Nephron progenitor cell (in vitro differentiated cells): ENCODE measurements around the gene SLC47A1.
A peak's percentile ranks its signal among the peaks of the same experiment; 100 is the strongest.
"Not testable (repeated sequence)": the region's sequence is repeated elsewhere in the genome, so short reads cannot be mapped to it uniquely, and the experiment has no call there.

Experiments
- DNase-seq: peaks from one replicate; pipeline ENCODE4 v3.0.0; 2021
- H3K27ac Mint-ChIP-seq: 2 replicates; pipeline ENCODE4 v1.8.0; 2021; ENCODE audit warnings: mild to moderate bottlenecking, moderate library complexity, mixed read lengths
- H3K27me3 Mint-ChIP-seq: 2 replicates; pipeline ENCODE4 v1.8.0; 2021; ENCODE audit warnings: mild to moderate bottlenecking, low read depth, mixed read lengths; ENCODE audit not compliant: poor library complexity
- H3K36me3 Mint-ChIP-seq: 2 replicates; pipeline ENCODE4 v1.8.0; 2021; ENCODE audit warnings: low read depth, mixed read lengths
- H3K4me1 Mint-ChIP-seq: 2 replicates; pipeline ENCODE4 v1.8.0; 2021; ENCODE audit warnings: mixed read lengths
- H3K4me3 Mint-ChIP-seq: 2 replicates; pipeline ENCODE4 v1.8.0; 2021; ENCODE audit warnings: mild to moderate bottlenecking, moderate library complexity, mixed read lengths
- H3K9me3 Mint-ChIP-seq: 2 replicates; pipeline ENCODE4 v1.8.0; 2021; ENCODE audit warnings: mild to moderate bottlenecking, moderate library complexity, mixed read lengths
- CTCF ChIP-seq: fragments of 200-600 bp; sonication (generic); IDR thresholded peaks from 2 replicates; pipeline ENCODE4 v1.5.0; 2021; ENCODE audit warnings: antibody characterized with exemption

SLC47A1 gene

DNA sequence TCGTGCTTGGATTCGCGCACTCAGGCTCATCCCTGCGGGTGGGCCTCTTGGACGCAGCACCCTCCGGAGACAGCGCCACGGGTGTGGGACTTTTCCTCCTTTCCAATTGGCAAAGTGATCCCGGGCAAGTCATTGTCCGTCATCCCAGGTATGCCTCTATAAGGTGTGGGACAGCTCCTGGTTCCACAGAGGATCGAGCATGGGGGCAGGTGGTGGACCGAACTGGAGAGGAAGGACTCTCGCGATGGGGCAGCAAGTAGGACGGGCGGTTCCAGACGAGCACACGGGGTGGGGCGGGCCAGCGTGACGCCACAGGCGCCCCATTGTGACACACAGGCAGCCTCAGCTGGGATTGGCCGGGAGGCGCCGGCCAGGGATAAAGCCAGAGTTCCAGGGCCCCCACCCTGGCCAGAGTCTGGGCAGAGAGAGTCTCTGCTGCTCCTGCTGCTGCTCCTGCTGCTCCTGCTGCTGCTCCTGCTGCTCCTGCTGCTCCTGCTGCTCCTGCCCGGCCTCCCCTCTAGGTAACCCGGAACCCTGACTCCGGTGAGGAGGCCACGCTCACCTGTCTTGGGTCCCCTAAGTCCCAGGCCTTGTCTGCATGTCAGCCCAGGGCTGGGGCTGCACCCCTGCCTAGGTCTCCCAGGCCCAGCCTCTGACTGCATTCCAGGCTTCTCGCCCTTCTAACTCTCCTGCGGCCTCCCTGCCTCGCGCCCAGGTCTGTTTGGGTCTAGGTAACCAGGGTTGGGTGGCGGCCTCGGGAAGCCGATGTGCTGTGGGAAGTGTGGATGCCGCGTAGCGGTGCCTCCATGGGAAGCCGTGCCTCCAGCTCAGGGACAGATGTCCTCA lies 38.5 kb upstream of the SLC47A1 start:
- Mint-ChIP-seq H3K36me3 (no peaks in the 10 kb centered on the region), H3K4me1 (peaks cover 10% of the 10 kb centered on the region), H3K27me3 (peaks cover 6% of the 10 kb centered on the region), H3K9me3 (no peaks in the 10 kb centered on the region), H3K4me3 (no peak overlapping the region), H3K27ac (no peak overlapping the region)
- no peak for DNase-seq
- TF ChIP-seq CTCF = no peak

DNA sequence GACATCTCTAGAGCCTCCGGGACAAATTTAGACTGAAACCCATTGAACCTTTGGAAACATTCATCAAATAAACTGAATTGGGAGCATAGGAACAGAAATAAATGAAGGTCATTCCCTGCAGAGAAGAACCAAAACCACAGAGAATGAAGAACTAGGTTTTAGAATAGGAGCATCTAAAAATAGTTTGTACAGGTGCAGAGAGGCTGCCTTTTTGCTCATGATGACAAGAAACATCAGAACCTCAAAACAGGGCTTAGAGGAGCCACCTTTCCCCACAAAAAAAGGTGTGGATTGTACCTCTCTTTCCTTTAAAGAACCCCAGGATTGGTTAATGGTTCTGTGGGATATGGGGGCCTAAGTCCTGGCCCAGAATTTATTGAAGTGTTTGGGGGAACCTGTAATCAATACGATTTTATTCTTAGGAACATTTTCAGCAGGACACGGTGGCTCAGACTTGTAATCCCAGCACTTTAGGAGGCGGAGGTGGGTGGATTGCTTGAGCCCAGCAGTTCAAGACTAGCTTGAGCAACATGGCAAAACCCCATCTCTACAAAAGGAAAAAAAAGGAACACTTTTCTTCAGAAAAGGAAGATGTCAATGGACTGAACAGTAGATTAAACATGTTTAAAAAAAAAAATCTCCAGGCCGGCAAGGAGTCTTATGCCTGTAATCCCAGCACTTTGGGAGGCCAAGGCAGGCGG lies 37.7 kb upstream of the SLC47A1 start:
- H3K9me3 Mint-ChIP-seq = no peaks in the 10 kb centered on the region
- DNase-seq = no peak
- TF ChIP-seq CTCF = no peak
- H3K4me1 Mint-ChIP-seq = peaks cover 10% of the 10 kb centered on the region
- H3K27me3 Mint-ChIP-seq = peaks cover 10% of the 10 kb centered on the region
- no peaks in the 10 kb centered on the region for H3K36me3 Mint-ChIP-seq
- H3K4me3 Mint-ChIP-seq = no peak overlapping the region
- H3K27ac Mint-ChIP-seq = no peak overlapping the region

- Mint-ChIP-seq H3K9me3 (no peaks in the 10 kb centered on the region), H3K27me3 (peaks cover 14% of the 10 kb centered on the region), H3K4me3 (no peak overlapping the region), H3K36me3 (no peaks in the 10 kb centered on the region), H3K27ac (no peak overlapping the region), H3K4me1 (peaks cover 2% of the 10 kb centered on the region)
- no peak for DNase-seq
- no peak for TF ChIP-seq CTCF
These were observed 36.0 kb upstream of the SLC47A1 start for GRCh38 chr17:19497624-19498023.

- H3K9me3 Mint-ChIP-seq = no peaks in the 10 kb centered on the region
These were observed 32.4 kb upstream of the SLC47A1 start for GRCh38 chr17:19501219-19501618.

GRCh38 chr17:19502517-19502916 lies 31.1 kb upstream of the SLC47A1 start:
- no peak for DNase-seq
- H3K27ac Mint-ChIP-seq = no peak overlapping the region
- peaks cover 7% of the 10 kb centered on the region for H3K27me3 Mint-ChIP-seq
- no peak overlapping the region for H3K4me3 Mint-ChIP-seq
- no peak for TF ChIP-seq CTCF
- peaks cover 17% of the 10 kb centered on the region for H3K4me1 Mint-ChIP-seq
- H3K9me3 Mint-ChIP-seq = no peaks in the 10 kb centered on the region
- H3K36me3 Mint-ChIP-seq = no peaks in the 10 kb centered on the region

More at GRCh38 chr17:19501219-19501618, 32.4 kb upstream of the SLC47A1 start:
- Mint-ChIP-seq H3K4me1 (peaks cover 17% of the 10 kb centered on the region), H3K4me3 (no peak overlapping the region), H3K27ac (no peak overlapping the region), H3K36me3 (no peaks in the 10 kb centered on the region), H3K27me3 (peaks cover 11% of the 10 kb centered on the region)
- no peak for TF ChIP-seq CTCF
- DNase-seq = no peak

GRCh38 chr17:19505561-19505960 lies 28.1 kb upstream of the SLC47A1 start:
- not testable (repeated sequence) for H3K27ac Mint-ChIP-seq, H3K36me3 Mint-ChIP-seq, H3K9me3 Mint-ChIP-seq, DNase-seq
- Mint-ChIP-seq H3K4me3 (peak overlapping the region; percentile 90), H3K27me3 (peaks cover 21% of the 10 kb centered on the region), H3K4me1 (peaks cover 28% of the 10 kb centered on the region)
